Kidney capillary endothelial cell (primary cell): ENCODE results near the gene INSC.

Source experiments
- DNase-seq: peaks from one replicate; pipeline ENCODE4 v3.0.0-alpha.2; 2018; ENCODE audit warnings: low spot score

INSC gene

GRCh38 chr11:15223318-15223717, 108.6 kb downstream of the INSC start:
- DNase-seq = no peak

GRCh38 chr11:15224466-15224865, 109.7 kb downstream of the INSC start:
- DNase-seq = no peak

- no peak for DNase-seq
These were observed 112.3 kb downstream of the INSC start for GRCh38 chr11:15227011-15227410.

GRCh38 chr11:15228331-15228849, 113.7 kb downstream of the INSC start:
- DNase-seq = no peak

GRCh38 chr11:15229069-15229468, 114.3 kb downstream of the INSC start:
- no peak for DNase-seq

GRCh38 chr11:15232496-15232895, 117.8 kb downstream of the INSC start:
- DNase-seq = no peak

GRCh38 chr11:15233371-15234165, 118.8 kb downstream of the INSC start:
- no peak for DNase-seq

GRCh38 chr11:15234796-15235195, 120.1 kb downstream of the INSC start:
- no peak for DNase-seq

- no peak for DNase-seq
These were observed 121.8 kb downstream of the INSC start for GRCh38 chr11:15236559-15236958.

- DNase-seq = no peak
These were observed 124.1 kb downstream of the INSC start for GRCh38 chr11:15238856-15239255.

- no peak for DNase-seq
These were observed 134.0 kb downstream of the INSC start for GRCh38 chr11:15248749-15249148.

- no peak for DNase-seq
These were observed 143.9 kb downstream of the INSC start for GRCh38 chr11:15258433-15259165.

- DNase-seq = no peak
These were observed 152.3 kb downstream of the INSC start for GRCh38 chr11:15266999-15267398.

- no peak for DNase-seq
These were observed 153.9 kb downstream of the INSC start for GRCh38 chr11:15268598-15268997.

GRCh38 chr11:15275141-15275540, 160.4 kb downstream of the INSC start:
- DNase-seq = no peak

- no peak for DNase-seq
These were observed 161.9 kb downstream of the INSC start for GRCh38 chr11:15276621-15277020.

- DNase-seq = no peak
These were observed 163.4 kb downstream of the INSC start for GRCh38 chr11:15278128-15278527.

GRCh38 chr11:15280393-15280792, 165.7 kb downstream of the INSC start:
- DNase-seq = no peak

GRCh38 chr11:15282754-15283153, 168.0 kb downstream of the INSC start:
- DNase-seq = no peak

- no peak for DNase-seq
These were observed 171.7 kb downstream of the INSC start for GRCh38 chr11:15286465-15286864.

GRCh38 chr11:15288863-15289262, 174.1 kb downstream of the INSC start:
- DNase-seq = no peak

GRCh38 chr11:15289723-15290122, 175.0 kb downstream of the INSC start:
- DNase-seq = no peak

- no peak for DNase-seq
These were observed 177.2 kb downstream of the INSC start for GRCh38 chr11:15291885-15292284.
